Astrocyte of the spinal cord (primary cell): ENCODE results near the gene LGI4.

ENCODE experiments used
- DNase-seq: peaks from one replicate; pipeline ENCODE4 v3.0.0; 2011; ENCODE audit warnings: low read depth, low spot score
- H3K4me3 ChIP-seq: 2 replicates; pipeline ENCODE4 v1.5.1; 2011; ENCODE audit warnings: low read depth, mild to moderate bottlenecking, low read length, moderate library complexity
- CTCF ChIP-seq: IDR thresholded peaks from 2 replicates; pipeline ENCODE4 v1.5.1; 2012; ENCODE audit warnings: low read depth, mild to moderate bottlenecking, low read length, inconsistent platforms
- in situ Hi-C: cut with HindIII; loops from 2 replicates; pipeline ENCODE4 v1.10.0; 2017; ENCODE audit warnings: low sequenced_read_pairs

Gene LGI4

GRCh38 chr19:35134601-35135242 lies at the start of gene LGI4:
Gene LGI4, minus strand, starts transcription at chr19:35135059. Its CDS starts 379 bp downstream, at chr19:35134680.
- no peak within 1 kb of the TSS for H3K4me3 ChIP-seq
- no peak for DNase-seq
- no peak for TF ChIP-seq CTCF
- in situ Hi-C loops, result no loop called here

GRCh38 chr19:35184267-35184666 lies 49.4 kb upstream of the LGI4 start:
- H3K4me3 ChIP-seq, result no peak overlapping the region
- in situ Hi-C loops, result no loop called here
- no peak for TF ChIP-seq CTCF
- DNase-seq, result no peak

GRCh38 chr19:35181387-35181786 lies 46.5 kb upstream of the LGI4 start:
- DNase-seq, result no peak
- in situ Hi-C loops, result no loop called here
- no peak for TF ChIP-seq CTCF
- no peak overlapping the region for H3K4me3 ChIP-seq

GRCh38 chr19:35179830-35180229 lies 45.0 kb upstream of the LGI4 start:
- no peak for DNase-seq
- in situ Hi-C loops, result no loop called here
- no peak overlapping the region for H3K4me3 ChIP-seq
- TF ChIP-seq CTCF, result no peak

- in situ Hi-C loops, result no loop called here
- DNase-seq, result no peak
- H3K4me3 ChIP-seq, result no peak overlapping the region
- TF ChIP-seq CTCF, result no peak
These were observed 43.8 kb upstream of the LGI4 start for GRCh38 chr19:35178701-35179100.

GRCh38 chr19:35177377-35178274 lies 42.8 kb upstream of the LGI4 start:
- TF ChIP-seq CTCF, result no peak
- no peak for DNase-seq

More at GRCh38 chr19:35177377-35178274, 42.8 kb upstream of the LGI4 start:
- no peak overlapping the region for H3K4me3 ChIP-seq
- in situ Hi-C loops, result no loop called here
